Subcutaneous adipose tissue (tissue), 4 donors: ENCODE data around the gene IL21R. TPM values are rescaled to one million over a fixed set of nuclear protein-coding genes. Genes with fewer than 3 reads are reported as not detected.

Experiments used
- total RNA-seq, 4 donors: library from RNA; depleted of rRNA; stranded (reverse); fragments of >200 nt; gene quantifications; one replicate each; pipeline ENCODE4 v1.1.0, GENCODE V29; 2016
- TF ChIP-seq, protein P1 (sequence below): fragments of 450-650 bp; IDR thresholded peaks from one replicate; pipeline ENCODE4 v1.5.1; 2016; ENCODE audit warnings: low read depth, mild to moderate bottlenecking, control low read depth, antibody characterized with exemption, moderate library complexity

IL21R gene
- total RNA-seq, 4 donors from 2014 or later = 0.51 TPM; not detected in 3

- TF ChIP-seq, protein P1, sequence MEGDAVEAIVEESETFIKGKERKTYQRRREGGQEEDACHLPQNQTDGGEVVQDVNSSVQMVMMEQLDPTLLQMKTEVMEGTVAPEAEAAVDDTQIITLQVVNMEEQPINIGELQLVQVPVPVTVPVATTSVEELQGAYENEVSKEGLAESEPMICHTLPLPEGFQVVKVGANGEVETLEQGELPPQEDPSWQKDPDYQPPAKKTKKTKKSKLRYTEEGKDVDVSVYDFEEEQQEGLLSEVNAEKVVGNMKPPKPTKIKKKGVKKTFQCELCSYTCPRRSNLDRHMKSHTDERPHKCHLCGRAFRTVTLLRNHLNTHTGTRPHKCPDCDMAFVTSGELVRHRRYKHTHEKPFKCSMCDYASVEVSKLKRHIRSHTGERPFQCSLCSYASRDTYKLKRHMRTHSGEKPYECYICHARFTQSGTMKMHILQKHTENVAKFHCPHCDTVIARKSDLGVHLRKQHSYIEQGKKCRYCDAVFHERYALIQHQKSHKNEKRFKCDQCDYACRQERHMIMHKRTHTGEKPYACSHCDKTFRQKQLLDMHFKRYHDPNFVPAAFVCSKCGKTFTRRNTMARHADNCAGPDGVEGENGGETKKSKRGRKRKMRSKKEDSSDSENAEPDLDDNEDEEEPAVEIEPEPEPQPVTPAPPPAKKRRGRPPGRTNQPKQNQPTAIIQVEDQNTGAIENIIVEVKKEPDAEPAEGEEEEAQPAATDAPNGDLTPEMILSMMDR = no peak
Measured at GRCh38 chr16:27362570-27363245, 39.3 kb upstream of the IL21R start.

GRCh38 chr16:27363246-27363632, 38.7 kb upstream of the IL21R start:
- TF ChIP-seq, protein P1 = no peak

- TF ChIP-seq, protein P1 = no peak
Measured at GRCh38 chr16:27363797-27364196, 38.2 kb upstream of the IL21R start.

GRCh38 chr16:27364493-27365141, 37.4 kb upstream of the IL21R start:
- TF ChIP-seq, protein P1 = no peak

DNA sequence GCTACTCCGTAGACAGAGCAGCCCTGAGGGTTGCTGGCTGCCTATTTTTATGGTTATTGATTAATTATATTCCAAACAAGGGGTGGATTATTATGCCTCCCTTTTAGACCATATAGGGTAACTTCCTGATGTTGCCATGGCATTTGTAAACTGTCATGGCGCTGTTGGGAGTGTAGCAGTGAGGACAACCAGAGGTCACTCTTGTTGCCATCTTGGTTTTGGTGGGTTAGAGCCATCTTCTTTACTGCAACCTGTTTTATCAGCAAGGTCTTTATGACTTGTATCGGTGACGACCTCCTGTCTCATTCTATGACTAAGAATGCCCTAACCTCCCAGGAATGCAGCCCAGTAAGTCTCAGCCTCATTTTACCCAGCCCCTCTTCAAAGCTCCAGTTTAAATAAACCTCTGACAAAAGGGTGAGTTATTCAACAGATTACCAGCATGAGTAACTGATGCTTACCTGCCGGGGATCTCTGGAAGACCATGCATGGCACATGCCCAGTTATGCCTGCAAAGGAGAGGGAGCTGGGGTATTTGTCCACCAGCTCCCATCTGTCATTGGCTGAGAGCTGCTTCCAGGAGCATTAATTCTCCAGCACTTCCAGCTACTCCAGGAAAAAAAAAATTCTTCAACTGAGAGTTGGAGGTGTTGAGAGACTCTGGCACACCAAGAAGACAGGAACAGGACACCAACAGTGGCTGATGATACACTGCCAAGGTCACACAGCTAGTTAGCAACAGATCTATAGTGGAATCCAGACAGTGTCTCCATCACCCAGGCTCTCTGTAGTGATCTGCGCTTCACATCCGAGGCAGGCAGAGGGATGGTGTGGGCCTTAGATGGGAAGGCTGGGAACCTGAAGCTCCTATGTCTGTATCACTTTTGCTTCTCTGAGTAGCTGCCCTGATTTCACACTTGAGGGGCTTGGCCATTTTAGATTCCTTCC, 36.6 kb upstream of the IL21R start:
- TF ChIP-seq, protein P1 = no peak

GRCh38 chr16:27366687-27367460, 35.1 kb upstream of the IL21R start:
- TF ChIP-seq, protein P1 = no peak
